Ovary (tissue), 9 donors: Measurements from ENCODE around the gene WDFY1. TPM values are rescaled to one million over a fixed set of nuclear protein-coding genes. Genes with fewer than 3 reads are reported as not detected.
A peak's percentile ranks its signal among the peaks of the same experiment; 100 is the strongest.

Source experiments
- DNase-seq, 5 donors: peaks; one replicate each; pipeline ENCODE4 v3.0.0-alpha.2; 2019 to 2020
- H3K27ac ChIP-seq, 2 donors: fragments of 200-600 bp; one replicate each; pipeline versions ENCODE4 v1.5.1 to v1.8.0; 2019 to 2022
- H3K27me3 ChIP-seq: fragments of 200-600 bp; one replicate; pipeline ENCODE4 v1.8.0; 2022
- H3K36me3 ChIP-seq: fragments of 200-600 bp; sonication (generic); one replicate; pipeline ENCODE4 v1.5.1; 2019
- H3K4me1 ChIP-seq: one replicate; pipeline ENCODE4 v1.8.1; 2013; ENCODE audit warnings: mild to moderate bottlenecking, moderate library complexity; ENCODE audit not compliant: insufficient read depth
- H3K4me3 ChIP-seq: fragments of 200-600 bp; sonication (generic); one replicate; pipeline ENCODE4 v1.5.1; 2017
- H3K9me3 ChIP-seq, 2 donors: fragments of 200-600 bp in 1 of 2; sonication (generic) in 1 of 2; one replicate each; pipeline versions ENCODE4 v1.5.1 to v1.8.1; 2013 to 2019; ENCODE audit warnings: mild to moderate bottlenecking in 1 of 2, moderate library complexity in 1 of 2
- CTCF ChIP-seq, 3 donors: fragments of 450-650 bp in 2 of 3; fragments of 200-600 bp in 1 of 3; IDR thresholded peaks; one replicate each; pipeline versions ENCODE4 v1.5.1 to v1.8.0; 2016 to 2022; ENCODE audit warnings: antibody characterized with exemption in 3 of 3, mild to moderate bottlenecking in 1 of 3
- EP300 ChIP-seq: sonication (generic); formaldehyde crosslinking; IDR thresholded peaks from one replicate; pipeline ENCODE4 v1.6.1; 2017; ENCODE audit warnings: antibody characterized with exemption
- POLR2A ChIP-seq: fragments of 450-650 bp; IDR thresholded peaks from one replicate; pipeline ENCODE4 v1.6.1; 2017; ENCODE audit warnings: antibody characterized with exemption, mild to moderate bottlenecking, moderate library complexity
- WGBS, 3 donors: extraction: QIAGEN DNeasy Blood & Tissue Kit in 1 of 3; methylation state at CpG; one replicate each; pipeline versions ENCODE4 v1.1.5 to v1.1.7; 2013 to 2017; 5-methylcytosine and 5-hydroxymethylcytosine counted together
- intact Hi-C, 4 donors: fragments of 100-400 bp; cut with DNase I; formaldehyde crosslinking; loops; one replicate each; pipeline versions ENCODE4 v1.11.0 to v1.15.1; 2022 to 2023
- polyA plus RNA-seq, 2 donors: library from polyadenylated mRNA; stranded (reverse); fragments of 200-250 nt in 1 of 2; fragments of 350-450 nt in 1 of 2; fragmentation: Illumina TruSeq in 1 of 2; extraction: RNeasy Lipid Tissue Mini Kit (QIAGEN cat#74804) in 1 of 2; gene quantifications; one replicate each; pipeline ENCODE4 v1.2.3, GENCODE V29; 2013 to 2014
- total RNA-seq, 7 donors: library from RNA; depleted of rRNA in 2 of 7; stranded (reverse); fragments of >200 nt in 2 of 7; fragmentation: NEBNext Ultra II Directional in 3 of 7; extraction: Animal tissue kit (Norgen Biotek cat#: 25700) in 3 of 7; gene quantifications; one replicate each; pipeline versions ENCODE4 v1.1.0 to v1.2.4, GENCODE V29; 2016 to 2023
- donor health status: DM: no; HTN: no; CAD: no; lungs with moderate emphysema.
- donor health status: DM: no; HTN: no; CAD: no.
- donor health status: Bipolar disorder and iron deficiency.
- donor health status: DM: yes; HTN: yes; CAD: no.
- donor health status: DM: no; HTN: no; CAD: no.
- donor health status: DM: yes; HTN: yes; CAD: no.

Gene WDFY1
- total and polyA plus RNA-seq, 9 donors, result 21.2 to 50.1 (median 39.6) TPM

- H3K9me3 ChIP-seq, result no peaks in the 10 kb centered on the region
- H3K36me3 ChIP-seq, result no peaks in the 10 kb centered on the region
- WGBS, 3 donors, result 70 to 77% (median 76%) methylated on average over 5 of the region's 5 CpGs
- no peak for DNase-seq
- H3K27me3 ChIP-seq, result no peaks in the 10 kb centered on the region
- intact Hi-C loops, result no loop called here
- no peak overlapping the region for H3K27ac ChIP-seq
- no peak for TF ChIP-seq POLR2A
- no peak for TF ChIP-seq EP300
- no peak for TF ChIP-seq CTCF (IDR thresholded peaks at IDR 0.05)
- H3K4me1 ChIP-seq, result no peaks in the 10 kb centered on the region
- no peak overlapping the region for H3K4me3 ChIP-seq
These were observed 88.6 kb downstream of the WDFY1 start for GRCh38 chr2:223856584-223856983.

- Histone ChIP-seq H3K27me3 (no peaks in the 10 kb centered on the region), H3K4me3 (no peak overlapping the region), H3K9me3 (no peaks in the 10 kb centered on the region), H3K4me1 (no peaks in the 10 kb centered on the region), H3K27ac (no peak overlapping the region), H3K36me3 (no peaks in the 10 kb centered on the region)
- 5 to 24% (median 8%) methylated on average over 2 of the region's 2 CpGs for WGBS, 3 donors
- no peak for DNase-seq
- TF ChIP-seq CTCF (IDR thresholded peaks at IDR 0.05) (no peak), EP300 (no peak), POLR2A (no peak)
- intact Hi-C loops, result no loop called here
These were observed 89.1 kb downstream of the WDFY1 start for GRCh38 chr2:223856021-223856420.

- H3K9me3 ChIP-seq, result no peaks in the 10 kb centered on the region
- 52 to 60% (median 58%) methylated on average over 5 of the region's 5 CpGs for WGBS, 3 donors
- H3K4me3 ChIP-seq, result no peak overlapping the region
- H3K27ac ChIP-seq, result no peak overlapping the region
- no peaks in the 10 kb centered on the region for H3K4me1 ChIP-seq
- no peaks in the 10 kb centered on the region for H3K27me3 ChIP-seq
- no peaks in the 10 kb centered on the region for H3K36me3 ChIP-seq
- intact Hi-C loops, result no loop called here
- no peak for TF ChIP-seq POLR2A
- TF ChIP-seq EP300, result no peak
- TF ChIP-seq CTCF (IDR thresholded peaks at IDR 0.05), result no peak
- no peak for DNase-seq
These were observed 89.7 kb downstream of the WDFY1 start for GRCh38 chr2:223855426-223855825.

GRCh38 chr2:223854741-223855140 is 90.4 kb downstream of the WDFY1 start:
- Histone ChIP-seq H3K4me1 (no peaks in the 10 kb centered on the region), H3K27ac (peak overlapping the region in 1 of 2 donors; percentile 13), H3K4me3 (no peak overlapping the region), H3K27me3 (no peaks in the 10 kb centered on the region), H3K9me3 (no peaks in the 10 kb centered on the region), H3K36me3 (no peaks in the 10 kb centered on the region)
- TF ChIP-seq CTCF (IDR thresholded peaks at IDR 0.05), result no peak
- TF ChIP-seq EP300, result no peak
- no peak for TF ChIP-seq POLR2A
- no peak for DNase-seq
- WGBS, 3 donors, result 73 to 79% (median 77%) methylated on average over 2 of the region's 2 CpGs
- intact Hi-C loops, result no loop called here
